Measurements from ENCODE around the gene PTK6. TPM values are rescaled to one million over a fixed set of nuclear protein-coding genes. Genes with fewer than 3 reads are reported as not detected.

The PTK6 gene
- total RNA-seq, 4 donors from 2014 or later = 0.06 to 1.2 (median 0.23) TPM

DNA sequence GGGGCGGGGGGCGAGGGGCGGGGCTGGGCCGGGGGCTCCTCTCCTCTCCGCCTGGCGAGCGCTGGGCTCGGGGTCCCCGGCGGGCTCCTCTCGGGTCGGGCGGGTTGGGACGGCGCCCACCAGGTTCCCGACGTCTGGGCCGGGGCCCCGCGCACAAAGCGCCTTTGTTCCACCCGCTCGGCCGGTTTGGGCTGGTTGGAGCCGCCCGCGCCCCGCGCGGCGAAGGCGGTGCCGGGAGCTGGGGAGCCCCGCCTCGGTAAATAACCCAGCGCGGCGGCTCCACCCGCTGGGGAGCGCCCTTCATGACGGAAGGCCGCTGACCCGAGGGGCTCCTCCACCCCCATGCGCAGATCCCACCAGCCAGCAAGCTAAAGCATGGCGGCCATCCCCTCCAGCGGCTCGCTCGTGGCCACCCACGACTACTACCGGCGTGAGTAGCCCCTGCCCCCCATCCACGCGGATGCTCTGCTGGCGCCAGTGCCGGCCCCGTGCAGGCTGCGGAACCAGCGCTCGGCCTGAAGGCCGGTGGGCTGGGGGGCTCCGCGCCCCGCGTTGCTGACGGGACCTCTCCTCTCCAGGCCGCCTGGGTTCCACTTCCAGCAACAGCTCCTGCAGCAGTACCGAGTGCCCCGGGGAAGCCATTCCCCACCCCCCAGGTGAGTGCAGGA is 16.1 kb downstream of the PTK6 start:
- intact Hi-C loops (cut with DNase I) = no loop called here

DNA sequence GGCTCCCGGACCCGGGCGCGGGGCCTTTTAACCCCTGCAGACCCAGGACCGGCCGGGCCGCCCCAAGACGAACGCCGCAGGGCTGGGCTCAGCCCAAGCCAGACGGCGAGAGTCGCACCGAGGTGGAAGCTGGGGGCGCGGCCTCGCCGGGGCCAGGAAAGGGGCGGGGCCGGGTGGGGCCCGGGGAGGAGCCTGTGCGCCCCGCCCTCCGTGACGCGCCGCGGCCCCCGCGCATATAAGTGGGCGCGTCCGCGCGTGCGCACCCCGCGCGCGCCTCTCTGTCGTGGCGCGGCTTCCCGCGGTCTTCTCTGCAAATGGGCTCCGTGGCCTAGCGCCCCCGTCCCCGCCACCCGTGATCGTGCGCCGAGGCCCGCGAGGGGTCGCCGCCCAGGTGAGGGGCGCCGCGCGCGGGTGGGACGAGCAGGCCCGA is 16.7 kb downstream of the PTK6 start, which contains the start of gene PPDPF:
Gene PPDPF (plus strand): TSS at position 262 of the 430 bp plus-strand sequence. CDS start 544 bp downstream, outside the sequence.
- H3K27ac ChIP-seq (replicated peaks in 1 of 4) = peak within 1 kb of the TSS; percentile 94 to 98 (median 96)
- intact Hi-C loops (cut with DNase I) = no loop called here
- peak within 1 kb of the TSS; percentile 86 to 99 (median 93) for H3K4me3 ChIP-seq
- no peaks in the 10 kb centered on the region for H3K9me3 ChIP-seq
- peaks cover 0 to 21% (median 9%) of the 10 kb centered on the region in 4 donors for H3K36me3 ChIP-seq
- DNase-seq (ENCODE audit: extremely low spot score) = peak; percentile 94
- peaks cover 28 to 40% (median 35%) of the 10 kb centered on the region in 4 donors for H3K4me1 ChIP-seq
- WGBS = no CpG with 5 or more reads among the region's 64 CpGs
- H3K27me3 ChIP-seq = no peaks in the 10 kb centered on the region
- TF ChIP-seq POLR2A (IDR thresholded peaks at IDR 0.05; ENCODE audit: low read depth) (peak; percentile 86), POLR2AphosphoS5 (IDR thresholded peaks at IDR 0.05) (peak; percentile 91 to 98), EP300 (IDR thresholded peaks at IDR 0.05) (no peak)
- TF ChIP-seq, protein P1, sequence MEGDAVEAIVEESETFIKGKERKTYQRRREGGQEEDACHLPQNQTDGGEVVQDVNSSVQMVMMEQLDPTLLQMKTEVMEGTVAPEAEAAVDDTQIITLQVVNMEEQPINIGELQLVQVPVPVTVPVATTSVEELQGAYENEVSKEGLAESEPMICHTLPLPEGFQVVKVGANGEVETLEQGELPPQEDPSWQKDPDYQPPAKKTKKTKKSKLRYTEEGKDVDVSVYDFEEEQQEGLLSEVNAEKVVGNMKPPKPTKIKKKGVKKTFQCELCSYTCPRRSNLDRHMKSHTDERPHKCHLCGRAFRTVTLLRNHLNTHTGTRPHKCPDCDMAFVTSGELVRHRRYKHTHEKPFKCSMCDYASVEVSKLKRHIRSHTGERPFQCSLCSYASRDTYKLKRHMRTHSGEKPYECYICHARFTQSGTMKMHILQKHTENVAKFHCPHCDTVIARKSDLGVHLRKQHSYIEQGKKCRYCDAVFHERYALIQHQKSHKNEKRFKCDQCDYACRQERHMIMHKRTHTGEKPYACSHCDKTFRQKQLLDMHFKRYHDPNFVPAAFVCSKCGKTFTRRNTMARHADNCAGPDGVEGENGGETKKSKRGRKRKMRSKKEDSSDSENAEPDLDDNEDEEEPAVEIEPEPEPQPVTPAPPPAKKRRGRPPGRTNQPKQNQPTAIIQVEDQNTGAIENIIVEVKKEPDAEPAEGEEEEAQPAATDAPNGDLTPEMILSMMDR (IDR thresholded peaks at IDR 0.05) = no peak

More for the DNA sequence above, 16.1 kb downstream of the PTK6 start:
- Histone ChIP-seq H3K9me3 (no peaks in the 10 kb centered on the region), H3K27ac (replicated peaks in 1 of 4) (peak overlapping the region; percentile 94 to 98 (median 96)), H3K4me3 (peak overlapping the region; percentile 86 to 99 (median 93)), H3K4me1 (peaks cover 28 to 40% (median 35%) of the 10 kb centered on the region in 4 donors), H3K36me3 (peaks cover 0 to 21% (median 9%) of the 10 kb centered on the region in 4 donors), H3K27me3 (no peaks in the 10 kb centered on the region)
- no peak for DNase-seq (ENCODE audit: extremely low spot score)
- TF ChIP-seq, protein P1 (IDR thresholded peaks at IDR 0.05) = no peak
- TF ChIP-seq POLR2A (IDR thresholded peaks at IDR 0.05; ENCODE audit: low read depth) = no peak
- TF ChIP-seq EP300 (IDR thresholded peaks at IDR 0.05) = no peak
- no peak for TF ChIP-seq POLR2AphosphoS5 (IDR thresholded peaks at IDR 0.05)
- 0% methylated on average over 4 of the region's 68 CpGs for WGBS

DNA sequence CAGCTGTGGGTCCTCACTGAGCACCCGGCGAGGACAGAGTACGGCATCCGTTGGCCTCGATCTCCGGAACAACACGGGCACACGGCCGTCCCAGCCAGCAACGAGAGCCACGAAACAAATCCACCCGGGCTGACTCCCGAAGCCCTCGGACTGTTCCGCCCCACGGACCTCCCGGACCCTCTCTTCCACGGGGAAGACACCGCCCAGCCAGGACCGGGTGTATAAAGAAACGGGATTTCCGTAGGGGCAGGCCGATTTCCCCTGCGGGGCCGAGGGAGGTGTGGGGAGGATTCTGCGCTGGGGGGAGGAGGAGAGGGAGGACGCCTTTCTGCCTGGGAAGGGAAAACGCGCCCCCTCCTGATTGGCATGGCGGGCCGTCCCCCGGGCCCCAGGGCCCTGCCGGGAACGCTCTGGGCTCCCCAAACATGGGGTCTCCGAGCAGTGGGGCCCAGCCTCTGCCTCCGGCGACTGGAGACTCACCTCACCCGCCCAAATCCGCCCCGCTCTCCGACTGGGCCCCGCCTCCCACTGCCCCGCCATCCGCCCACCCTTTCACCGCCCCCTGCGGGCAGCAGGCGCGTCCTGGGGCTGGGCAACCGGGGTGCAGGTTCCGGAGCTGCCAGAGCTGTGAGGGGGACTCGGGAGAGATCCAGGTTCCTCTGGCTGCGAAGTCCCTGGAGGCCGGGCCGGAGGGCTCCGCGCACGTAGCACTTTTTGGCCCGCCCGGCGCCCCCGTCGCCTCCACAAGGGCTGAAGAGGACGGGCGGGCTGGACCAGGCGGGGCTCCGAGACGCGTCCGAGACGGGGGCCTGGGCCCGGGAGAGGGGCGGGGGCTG is 17.3 kb downstream of the PTK6 start:
- 6% methylated on average over 13 of the region's 72 CpGs for WGBS
- Histone ChIP-seq H3K9me3 (no peaks in the 10 kb centered on the region), H3K27ac (replicated peaks in 1 of 4) (peak overlapping the region; percentile 94 to 98 (median 96)), H3K4me1 (peaks cover 28 to 40% (median 35%) of the 10 kb centered on the region in 4 donors), H3K36me3 (peaks cover 0 to 21% (median 9%) of the 10 kb centered on the region in 4 donors), H3K27me3 (no peaks in the 10 kb centered on the region), H3K4me3 (peak overlapping the region; percentile 86 to 99 (median 93))
- TF ChIP-seq POLR2A (IDR thresholded peaks at IDR 0.05; ENCODE audit: low read depth) (no peak), EP300 (IDR thresholded peaks at IDR 0.05) (no peak), POLR2AphosphoS5 (IDR thresholded peaks at IDR 0.05) (no peak)
- TF ChIP-seq, protein P1 (IDR thresholded peaks at IDR 0.05) = peak; percentile 18 to 40 (median 31)
- intact Hi-C loops (cut with DNase I) = loop anchor here (2.0 kb wide), 1 partner anchor 23 kb away; no protein-coding TSS in a partner anchor
- no peak for DNase-seq (ENCODE audit: extremely low spot score)

DNA sequence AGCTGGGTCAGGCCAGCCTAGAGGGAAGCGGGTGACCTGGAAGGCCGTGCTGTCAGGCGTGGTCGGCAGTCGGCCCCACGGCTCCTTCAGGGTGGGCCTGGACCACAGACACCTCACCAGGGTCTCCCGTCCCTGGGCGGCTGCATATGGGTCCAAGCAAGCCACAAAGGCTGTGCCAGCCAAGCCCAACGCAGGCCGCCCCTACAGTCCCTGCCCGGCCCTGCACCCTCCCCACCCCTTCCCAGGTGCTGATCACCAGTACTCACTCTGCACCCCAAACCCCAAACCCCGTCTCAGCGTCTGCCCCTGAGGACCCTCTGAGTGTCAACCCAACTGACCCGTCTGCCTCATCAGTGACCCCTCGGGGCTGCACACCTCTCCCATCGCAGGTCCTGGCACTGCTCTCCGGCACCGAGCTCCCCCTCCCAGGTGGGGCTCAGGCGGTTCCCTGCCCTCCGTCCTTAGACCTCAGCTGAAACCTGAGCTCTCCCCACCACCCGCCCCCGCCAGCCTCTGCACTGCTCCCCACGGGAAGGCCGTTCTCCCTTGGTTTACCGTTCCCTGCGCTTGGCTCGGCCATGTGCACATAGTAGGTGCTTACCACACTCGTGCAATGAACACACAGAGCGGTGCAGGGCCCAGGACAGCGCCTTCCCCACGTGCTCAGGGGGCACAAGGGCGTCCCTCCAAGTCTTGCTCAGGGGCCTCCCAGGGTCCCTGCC is 18.1 kb downstream of the PTK6 start:
- peaks cover 28 to 40% (median 35%) of the 10 kb centered on the region in 4 donors for H3K4me1 ChIP-seq
- no peaks in the 10 kb centered on the region for H3K9me3 ChIP-seq
- no peak for DNase-seq (ENCODE audit: extremely low spot score)
- 81% methylated on average over 23 of the region's 32 CpGs for WGBS
- no peaks in the 10 kb centered on the region for H3K27me3 ChIP-seq
- peaks cover 0 to 21% (median 9%) of the 10 kb centered on the region in 4 donors for H3K36me3 ChIP-seq
- TF ChIP-seq EP300 (IDR thresholded peaks at IDR 0.05) (no peak), POLR2A (IDR thresholded peaks at IDR 0.05; ENCODE audit: low read depth) (no peak), POLR2AphosphoS5 (IDR thresholded peaks at IDR 0.05) (no peak)
- TF ChIP-seq, protein P1 (IDR thresholded peaks at IDR 0.05) = no peak
- H3K4me3 ChIP-seq = peak overlapping the region; percentile 86 to 99 (median 93)
- intact Hi-C loops (cut with DNase I) = loop anchor here (2.0 kb wide), 1 partner anchor 22 kb away; no protein-coding TSS in a partner anchor
- H3K27ac ChIP-seq (replicated peaks in 1 of 4) = peak overlapping the region in 2 of 4 donors; percentile 95 to 98
